GM12878 (cell line): Measurements from ENCODE around the gene CD69. TPM values are rescaled to one million over a fixed set of nuclear protein-coding genes. Genes with fewer than 3 reads are reported as not detected.

ENCODE experiments used
- CHD2 ChIP-seq: IDR thresholded peaks from 2 replicates; pipeline ENCODE4 v1.6.1; 2011; ENCODE audit warnings: low read depth, low read length, improper control_type of control experiment, borderline replicate concordance
- E2F8 ChIP-seq: fragments of 450-650 bp; IDR thresholded peaks from 2 replicates; pipeline ENCODE4 v1.6.1; 2018; ENCODE audit warnings: mild to moderate bottlenecking, low read depth, moderate library complexity; ENCODE audit not compliant: partially characterized antibody
- EP300 ChIP-seq, 2 experiments: fragments of 150-350 bp in 1 of 2; IDR thresholded peaks; 2 replicates each; pipeline ENCODE4 v1.6.1; 2011 to 2012; ENCODE audit warnings: low read depth in 2 of 2, low read length in 2 of 2, borderline replicate concordance in 1 of 2, improper control_type of control experiment in 1 of 2, inconsistent platforms in 1 of 2; ENCODE audit not compliant: control insufficient read depth in 1 of 2
- KLF5 ChIP-seq: fragments of 450-650 bp; IDR thresholded peaks from 2 replicates; pipeline ENCODE4 v1.6.1; 2014; ENCODE audit warnings: mild to moderate bottlenecking; ENCODE audit not compliant: partially characterized antibody
- MTA2 ChIP-seq: fragments of 450-650 bp; IDR thresholded peaks from 2 replicates; pipeline ENCODE4 v1.6.1; 2016; ENCODE audit warnings: low read depth, mild to moderate bottlenecking, moderate library complexity
- POLR2AphosphoS5 ChIP-seq: IDR thresholded peaks from 2 replicates; pipeline ENCODE4 v1.6.1; 2011; ENCODE audit warnings: mild to moderate bottlenecking, low read length, inconsistent platforms
- RB1 ChIP-seq: fragments of 450-650 bp; formaldehyde crosslinking; IDR thresholded peaks from 2 replicates; pipeline ENCODE4 v1.6.1; 2017; ENCODE audit warnings: mild to moderate bottlenecking, borderline replicate concordance
- REST ChIP-seq: IDR thresholded peaks from 2 replicates; pipeline ENCODE4 v1.6.1; 2012; ENCODE audit warnings: mild to moderate bottlenecking, low read depth, low read length
- SIX5 ChIP-seq: IDR thresholded peaks from 2 replicates; pipeline ENCODE4 v1.6.1; 2011; ENCODE audit warnings: mild to moderate bottlenecking, low read depth, low read length, moderate library complexity; ENCODE audit not compliant: severe bottlenecking
- SKIL ChIP-seq: fragments of 450-650 bp; IDR thresholded peaks from 2 replicates; pipeline ENCODE4 v1.6.1; 2017; ENCODE audit warnings: mild to moderate bottlenecking, low read depth, inconsistent platforms; ENCODE audit not compliant: poor library complexity, severe bottlenecking
- STAT3 ChIP-seq: IDR thresholded peaks from 2 replicates; pipeline ENCODE4 v1.6.1; 2011; ENCODE audit warnings: low read depth, low read length, improper control_type of control experiment
- SUZ12 ChIP-seq: fragments of 200-600 bp; sonication (generic); IDR thresholded peaks from one replicate; pipeline ENCODE4 v1.6.1; 2018; ENCODE audit warnings: antibody characterized with exemption, mild to moderate bottlenecking; ENCODE audit not compliant: unreplicated experiment
- ZBTB4 ChIP-seq: fragments of 450-650 bp; formaldehyde crosslinking; IDR thresholded peaks from 2 replicates; pipeline ENCODE4 v1.4.0; 2022; ENCODE audit warnings: mild to moderate bottlenecking, moderate library complexity
- polyA plus RNA-seq, 11 experiments: library from polyadenylated mRNA; depleted of rRNA in 4 of 11; unstranded in 6 of 11; stranded (reverse) in 5 of 11; fragments of >200 nt; fragmentation: Nextera tagmentation in 4 of 11; fragmentation: Illumina TruSeq in 1 of 11; extraction: Ambion mirVana in 4 of 11; extraction: Trizol in 1 of 11; gene quantifications; 1 replicate in 1 of 11; 2 replicates in 10 of 11; pipeline versions ENCODE4 v1.2.1 to v1.2.3, GENCODE V29; 2011 to 2016; ENCODE audit warnings: inconsistent platforms in 2 of 11, missing spikeins in 2 of 11, low read depth in 1 of 11
- total RNA-seq, 4 experiments: library from RNA; depleted of rRNA in 3 of 4; stranded (reverse); fragments of >200 nt in 3 of 4; fragmentation: Illumina TruSeq in 1 of 4; extraction: Trizol in 1 of 4; gene quantifications; 2 replicates each; pipeline versions ENCODE4 v1.2.1 to v1.2.3, GENCODE V29; 2013 to 2021

CD69 gene
- total and polyA plus RNA-seq, 10 of the 15 experiments (the other 5 are each of a cell fraction or from before 2014, with no cell fraction given): 7.3 to 156 (median 15.0) TPM

GRCh38 chr12:9784816-9785215 is 24.1 kb upstream of the CD69 start (continued):
- TF ChIP-seq E2F8: no peak
- no peak for TF ChIP-seq SIX5
- TF ChIP-seq CHD2: no peak
- no peak for TF ChIP-seq POLR2AphosphoS5
- TF ChIP-seq SKIL: no peak
- TF ChIP-seq STAT3: no peak
- TF ChIP-seq ZBTB4: no peak
- TF ChIP-seq KLF5: no peak
- TF ChIP-seq SUZ12: no peak
- TF ChIP-seq EP300 (IDR thresholded peaks at IDR 0.05; ENCODE audit: borderline replicate concordance in 1 of 2, control insufficient read depth in 1 of 2, low read depth in 2 of 2, low read length in 2 of 2): no peak
- no peak for TF ChIP-seq RB1
- no peak for TF ChIP-seq REST
- TF ChIP-seq MTA2: no peak
